ENCODE measurements around the gene ADI1.
A peak's percentile ranks its signal among the peaks of the same experiment; 100 is the strongest.

ADI1 gene

DNA sequence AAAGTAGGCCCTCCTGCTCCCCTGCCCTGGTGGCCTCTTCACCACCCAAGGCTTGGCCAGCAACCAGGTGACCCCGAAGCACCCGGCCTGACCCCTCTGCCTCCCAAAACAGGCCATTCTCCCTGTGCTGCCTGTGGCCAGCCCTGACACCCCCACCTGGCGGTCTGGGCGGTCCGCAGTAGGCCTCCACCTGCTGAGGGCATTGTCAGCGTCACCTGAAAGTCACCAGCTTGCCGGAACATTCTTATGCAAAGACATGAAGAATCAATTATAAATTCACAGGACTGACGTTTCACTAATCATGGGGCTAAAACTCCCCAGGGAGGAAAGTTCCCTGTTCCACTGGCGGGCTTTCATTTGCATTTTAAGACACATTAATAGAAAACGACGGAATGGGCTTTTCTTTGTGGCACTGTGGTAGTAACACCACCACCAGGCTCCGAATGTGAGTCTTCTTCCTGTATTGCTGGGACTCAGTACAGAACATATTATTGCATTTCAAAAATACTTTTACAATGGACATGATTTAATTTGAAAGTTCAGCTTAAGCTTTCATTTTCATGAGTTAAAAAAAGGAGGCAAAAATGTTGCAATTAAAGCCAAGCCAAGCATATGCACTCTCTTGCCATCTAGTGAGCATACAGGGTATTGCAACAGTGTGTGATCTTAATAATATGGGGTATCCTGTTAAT lies 57.4 kb downstream of the ADI1 start:
- H3K4me3 ChIP-seq (ENCODE audit: low read depth, low read length): no peak overlapping the region
- TF ChIP-seq, protein P1, sequence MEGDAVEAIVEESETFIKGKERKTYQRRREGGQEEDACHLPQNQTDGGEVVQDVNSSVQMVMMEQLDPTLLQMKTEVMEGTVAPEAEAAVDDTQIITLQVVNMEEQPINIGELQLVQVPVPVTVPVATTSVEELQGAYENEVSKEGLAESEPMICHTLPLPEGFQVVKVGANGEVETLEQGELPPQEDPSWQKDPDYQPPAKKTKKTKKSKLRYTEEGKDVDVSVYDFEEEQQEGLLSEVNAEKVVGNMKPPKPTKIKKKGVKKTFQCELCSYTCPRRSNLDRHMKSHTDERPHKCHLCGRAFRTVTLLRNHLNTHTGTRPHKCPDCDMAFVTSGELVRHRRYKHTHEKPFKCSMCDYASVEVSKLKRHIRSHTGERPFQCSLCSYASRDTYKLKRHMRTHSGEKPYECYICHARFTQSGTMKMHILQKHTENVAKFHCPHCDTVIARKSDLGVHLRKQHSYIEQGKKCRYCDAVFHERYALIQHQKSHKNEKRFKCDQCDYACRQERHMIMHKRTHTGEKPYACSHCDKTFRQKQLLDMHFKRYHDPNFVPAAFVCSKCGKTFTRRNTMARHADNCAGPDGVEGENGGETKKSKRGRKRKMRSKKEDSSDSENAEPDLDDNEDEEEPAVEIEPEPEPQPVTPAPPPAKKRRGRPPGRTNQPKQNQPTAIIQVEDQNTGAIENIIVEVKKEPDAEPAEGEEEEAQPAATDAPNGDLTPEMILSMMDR (IDR thresholded peaks at IDR 0.05; ENCODE audit: low read depth, low read length): peak; percentile 85

DNA sequence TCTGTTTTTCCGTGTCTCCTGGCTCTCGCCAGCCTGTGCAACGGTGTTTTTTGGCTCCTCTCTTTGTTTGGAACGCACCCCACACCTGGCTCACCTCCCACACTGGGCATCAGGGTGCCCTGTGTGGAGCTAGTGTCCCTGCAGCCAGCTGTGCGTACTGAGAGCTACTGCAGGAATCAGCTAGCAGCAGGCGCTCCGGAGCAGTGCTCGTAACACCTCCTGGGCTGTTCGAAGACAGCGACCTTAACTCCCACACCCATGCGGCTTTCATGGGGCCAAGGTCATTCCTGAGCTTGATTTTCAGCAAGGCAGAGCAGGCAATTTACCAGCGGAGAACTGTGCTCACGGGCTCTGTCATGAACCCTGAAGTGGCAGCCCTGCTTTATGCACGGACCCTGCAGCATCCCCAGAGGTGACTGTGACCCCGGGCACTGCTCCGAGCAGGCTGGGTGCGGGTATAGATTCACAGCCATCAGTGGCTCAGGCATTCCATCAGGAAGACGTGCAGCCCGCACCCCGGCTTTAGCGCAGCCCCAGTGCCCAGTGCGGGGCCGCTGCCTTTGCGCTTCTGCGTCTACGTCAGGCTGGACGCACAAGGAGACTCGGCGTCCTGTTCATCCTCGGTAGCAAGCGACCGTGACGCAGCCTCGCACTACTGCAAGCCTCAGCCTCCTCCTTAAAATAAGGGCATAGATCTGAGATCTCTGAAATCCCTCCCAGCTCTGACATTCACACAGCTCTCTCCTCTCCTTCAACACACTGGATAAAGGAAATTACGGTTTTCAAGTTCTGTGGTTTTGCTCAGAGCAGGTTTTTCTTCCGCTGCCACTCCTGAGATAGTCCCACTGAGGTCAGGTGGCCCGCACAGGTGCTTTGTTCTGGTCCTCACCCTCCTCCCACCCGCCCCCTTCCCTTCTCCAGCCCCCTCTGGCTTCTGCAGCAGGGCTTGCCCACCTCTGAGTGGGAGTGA lies 58.2 kb downstream of the ADI1 start:
- no peak overlapping the region for H3K4me3 ChIP-seq (ENCODE audit: low read depth, low read length)

DNA sequence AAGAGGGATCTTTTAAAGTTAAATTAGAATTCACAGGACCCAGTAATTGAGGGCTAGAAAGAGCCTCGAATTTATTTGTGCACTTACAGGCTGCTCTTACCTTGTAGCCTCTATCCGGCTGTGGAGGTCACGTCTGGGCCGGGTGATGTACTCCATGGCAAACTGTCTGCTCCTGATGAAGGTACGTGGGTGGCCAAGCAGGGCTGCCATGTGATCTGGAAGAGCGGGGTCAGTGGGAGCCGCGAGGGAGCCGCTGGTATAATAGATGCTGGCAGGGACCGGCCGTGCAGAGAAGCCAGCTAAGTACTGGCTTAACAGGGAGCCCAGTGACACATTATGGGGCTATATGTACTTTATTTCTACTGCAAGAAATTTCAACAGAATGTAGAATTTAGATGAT lies 59.2 kb downstream of the ADI1 start:
- TF ChIP-seq, protein P1 (IDR thresholded peaks at IDR 0.05; ENCODE audit: low read depth, low read length): no peak
- no peak overlapping the region for H3K4me3 ChIP-seq (ENCODE audit: low read depth, low read length)

More for the DNA sequence above, 58.2 kb downstream of the ADI1 start:
- TF ChIP-seq, protein P1 (IDR thresholded peaks at IDR 0.05; ENCODE audit: low read depth, low read length): no peak

DNA sequence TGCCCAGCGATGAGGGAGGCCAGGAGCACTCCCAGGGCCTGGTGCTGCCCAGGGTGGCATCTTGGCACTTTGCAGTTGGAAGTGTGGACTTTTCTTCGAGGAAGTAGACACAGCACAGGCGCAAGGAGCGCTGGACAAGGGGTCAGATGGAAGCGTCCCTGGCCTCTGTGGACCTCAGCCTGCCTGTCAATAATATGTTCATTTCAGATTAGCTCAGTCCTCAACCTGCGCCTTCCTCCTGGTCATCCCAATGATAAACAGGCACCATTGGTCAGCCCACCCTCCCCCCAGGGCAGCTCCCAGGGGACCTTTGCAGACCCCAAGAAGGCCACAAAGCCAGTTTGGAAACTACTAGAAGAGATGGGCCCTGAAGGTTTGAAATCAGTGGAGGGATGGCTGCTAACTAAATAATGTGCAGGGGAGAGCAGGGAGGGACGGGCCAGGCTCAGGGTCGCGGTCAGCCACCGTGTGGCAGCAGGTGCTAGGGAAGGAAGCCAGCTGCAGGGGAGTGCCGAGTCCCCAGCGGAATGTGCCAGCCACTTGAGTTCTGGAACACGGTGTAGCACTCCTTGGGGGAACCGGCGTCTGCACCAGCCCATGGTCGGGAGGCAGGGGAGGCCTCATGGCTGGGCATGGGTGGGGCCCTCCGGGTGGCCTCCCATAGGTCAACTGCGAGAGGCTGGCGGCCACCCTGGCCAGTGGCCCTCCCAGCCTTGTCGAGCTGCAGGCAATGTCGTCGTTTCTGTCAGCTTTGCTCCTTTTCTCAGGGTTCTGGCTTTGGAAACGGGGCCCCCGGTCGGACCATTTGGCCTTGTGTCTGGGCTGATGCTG lies 59.9 kb downstream of the ADI1 start:
- H3K4me3 ChIP-seq (ENCODE audit: low read depth, low read length): no peak overlapping the region
- TF ChIP-seq, protein P1 (IDR thresholded peaks at IDR 0.05; ENCODE audit: low read depth, low read length): no peak

DNA sequence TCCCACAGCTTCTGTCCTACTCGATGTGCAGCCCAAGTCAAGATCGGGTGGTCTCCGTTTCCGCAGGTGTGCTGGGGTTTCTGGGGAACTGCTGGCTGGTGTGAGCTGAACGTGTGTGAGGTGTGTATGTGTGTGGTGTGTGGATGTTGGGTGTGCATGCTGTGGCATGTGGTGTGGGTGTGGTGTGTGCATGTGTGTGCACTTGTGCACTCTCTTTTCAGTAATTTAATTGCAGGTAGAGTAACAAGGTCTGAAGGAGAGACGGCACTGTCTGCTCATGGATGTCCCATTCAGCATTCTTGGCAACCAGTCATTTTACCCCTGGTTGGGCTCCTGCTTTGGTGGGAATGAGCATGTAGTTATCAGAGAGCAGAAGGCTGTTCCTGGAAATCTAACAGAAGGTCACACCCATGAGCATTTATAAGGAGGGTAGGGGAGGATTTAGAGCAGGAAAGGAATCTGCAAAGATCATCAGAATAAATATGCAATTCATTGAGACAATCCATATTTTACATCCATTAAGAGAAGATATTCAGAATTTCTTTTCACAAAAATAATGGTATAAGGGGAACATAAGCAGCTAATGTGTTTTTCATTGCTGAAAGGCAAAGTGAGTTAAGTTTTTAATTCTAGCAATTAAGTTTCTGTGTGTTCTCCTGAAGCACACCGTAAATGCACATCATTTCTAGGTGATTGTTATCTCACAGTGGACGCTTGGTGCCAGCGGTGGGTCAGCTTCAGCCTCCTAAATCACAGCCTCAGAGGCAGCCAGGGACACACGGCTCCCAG lies 60.7 kb downstream of the ADI1 start:
- H3K4me3 ChIP-seq (ENCODE audit: low read depth, low read length): no peak overlapping the region
- TF ChIP-seq, protein P1 (IDR thresholded peaks at IDR 0.05; ENCODE audit: low read depth, low read length): no peak

DNA sequence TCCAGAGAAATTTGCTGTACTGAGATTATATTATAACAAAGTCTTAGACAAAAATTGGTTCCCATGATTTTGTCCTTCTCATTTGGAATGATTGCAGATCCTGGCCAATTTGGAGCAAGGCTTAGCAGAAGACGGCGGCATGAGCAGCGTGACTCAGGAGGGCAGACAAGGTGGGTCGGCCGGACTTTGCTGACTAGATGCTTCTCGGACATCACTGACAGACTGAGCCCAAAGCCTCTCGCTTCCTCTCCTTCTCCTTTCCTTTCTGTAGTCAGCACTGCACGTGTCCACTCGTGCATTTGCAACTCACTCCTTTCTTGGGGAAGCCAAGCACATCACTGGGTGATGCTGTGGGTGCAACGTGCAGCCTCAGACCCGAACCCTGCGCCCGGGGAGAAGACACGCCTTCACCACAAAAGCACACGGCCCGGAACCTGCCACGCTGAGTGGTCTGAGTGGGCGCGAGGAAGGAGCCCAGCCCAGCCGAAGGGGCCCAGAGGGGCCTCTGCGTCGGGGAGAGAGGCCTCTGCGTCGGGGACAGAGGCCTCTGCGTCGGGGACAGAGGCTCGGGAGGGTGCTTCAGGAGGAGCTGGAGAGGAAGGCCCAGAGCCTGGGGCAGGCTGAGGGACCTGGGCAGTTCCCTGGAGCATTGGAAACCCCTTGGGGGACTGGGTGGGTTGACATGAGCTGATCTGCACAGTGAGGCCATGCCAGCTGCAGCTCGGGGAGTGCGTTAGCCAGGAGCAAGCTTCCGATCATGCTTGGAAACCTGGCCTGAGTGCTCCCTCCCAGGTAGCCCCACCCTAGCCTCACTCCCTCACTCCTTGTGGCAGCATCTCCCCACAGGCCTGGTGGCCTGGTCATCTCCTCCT lies 61.6 kb downstream of the ADI1 start:
- H3K4me3 ChIP-seq (ENCODE audit: low read depth, low read length): no peak overlapping the region
- TF ChIP-seq, protein P1 (IDR thresholded peaks at IDR 0.05; ENCODE audit: low read depth, low read length): no peak
